HG02852 (cell line): ENCODE measurements around the gene PTPRS.

ENCODE experiments used
- ATAC-seq: cut with Tn5 transposase; IDR thresholded peaks from one replicate; pipeline ENCODE4 v1.9.1; 2021; ENCODE audit warnings: mild to moderate bottlenecking, moderate library complexity; ENCODE audit not compliant: unreplicated experiment

PTPRS gene

DNA sequence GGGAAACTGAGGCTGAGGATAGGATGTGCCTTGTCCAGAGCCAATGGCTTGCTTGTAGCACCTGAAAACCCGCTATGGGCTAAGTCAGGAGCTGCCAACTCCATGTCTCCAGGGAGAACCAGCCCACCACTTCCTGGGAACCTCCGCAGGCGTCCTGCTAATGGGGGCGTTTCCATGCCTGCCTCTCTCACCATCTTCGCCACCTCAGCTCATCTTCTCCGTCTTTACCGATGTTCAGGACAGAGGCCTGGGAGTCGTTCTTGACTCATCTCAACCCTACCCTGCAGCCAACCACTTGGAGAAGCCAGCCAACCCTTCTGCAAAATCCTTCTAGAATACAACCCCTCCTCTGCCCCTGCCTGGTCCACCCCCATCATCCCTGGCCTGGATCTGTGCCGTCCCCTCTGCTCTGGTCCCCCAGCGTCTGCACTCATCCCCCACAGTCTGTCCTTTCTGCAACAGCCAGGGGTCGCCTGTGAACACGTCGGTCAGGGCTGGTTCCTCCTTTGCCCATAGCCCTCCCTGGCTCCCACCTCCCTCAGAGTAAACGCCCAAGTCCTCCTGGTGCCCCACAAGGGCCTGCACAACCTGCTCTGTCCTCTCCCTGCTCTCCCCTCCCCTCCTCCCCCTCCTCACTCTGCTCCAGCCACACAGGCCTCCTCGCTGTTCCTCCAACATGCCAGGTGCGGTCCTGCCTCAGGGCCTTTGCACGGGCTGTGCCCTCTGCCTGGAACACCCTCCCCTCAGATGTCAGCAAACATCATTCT, 31.0 kb downstream of the PTPRS start:
- no peak for ATAC-seq

DNA sequence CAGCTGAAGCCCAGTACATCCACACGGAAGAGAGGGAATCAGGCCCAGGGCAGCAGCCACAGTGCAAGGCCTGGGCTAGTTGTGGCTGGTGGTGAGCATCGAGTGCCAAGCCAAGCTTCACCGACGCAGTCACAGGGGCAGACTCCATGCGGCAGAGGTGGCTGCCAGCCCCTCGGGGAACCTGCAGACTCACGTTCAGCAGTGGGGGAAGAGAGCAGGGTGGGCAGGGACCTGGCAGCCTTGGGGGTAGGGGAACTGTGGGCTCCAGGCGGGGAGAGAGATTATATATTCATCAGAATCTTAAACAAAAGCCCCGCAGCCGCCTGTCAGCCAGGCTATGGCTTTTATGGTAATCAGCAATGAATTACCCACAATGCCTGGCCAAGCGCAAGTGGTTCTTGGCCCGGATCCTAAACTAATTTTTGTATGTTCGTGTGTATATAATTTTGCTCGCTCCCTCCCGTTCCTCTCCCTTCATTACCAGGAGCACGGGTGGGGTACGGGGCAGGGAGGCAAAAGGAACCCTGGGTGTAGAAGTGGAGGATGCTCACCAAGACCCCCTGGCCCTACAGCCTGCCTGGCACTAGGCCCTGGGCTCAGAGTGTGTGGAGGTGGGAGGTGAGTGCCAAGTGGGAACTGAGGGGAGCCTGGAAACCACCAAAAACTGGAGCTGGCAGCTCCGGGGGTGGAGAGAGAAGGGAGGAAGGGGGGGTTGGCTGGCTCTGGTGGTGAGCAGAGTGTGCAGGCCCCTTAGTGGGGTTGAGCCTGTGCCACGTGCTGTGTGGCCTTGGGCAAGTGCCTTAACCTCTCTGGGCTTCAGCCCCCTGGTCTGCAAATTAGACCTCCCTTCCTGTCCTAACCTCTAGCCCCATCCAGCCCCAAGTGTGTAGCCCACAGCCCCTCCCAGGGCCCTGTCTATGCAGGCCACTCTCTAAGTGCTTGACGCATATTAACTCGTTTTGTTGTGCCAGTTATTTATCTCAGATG, 31.9 kb downstream of the PTPRS start:
- no peak for ATAC-seq

DNA sequence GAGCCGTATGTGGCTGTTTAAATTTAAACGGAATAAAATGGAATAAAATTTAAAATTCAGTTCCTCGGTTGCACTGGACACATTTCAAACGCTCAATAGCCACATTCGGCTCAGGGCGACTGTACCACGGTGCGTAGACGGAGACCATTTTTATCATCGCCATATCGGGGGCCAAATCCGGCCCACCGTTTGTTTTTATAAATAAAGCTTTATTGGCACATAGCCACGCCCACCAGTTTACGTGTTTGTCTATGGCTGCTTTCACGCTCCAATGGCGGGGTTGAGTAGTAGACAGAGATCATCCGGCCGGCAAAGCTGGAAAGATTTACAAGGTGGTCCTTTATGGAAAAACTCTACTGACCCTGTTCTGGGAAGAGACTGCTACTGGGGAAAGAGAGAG, 33.0 kb downstream of the PTPRS start:
- ATAC-seq = no peak

DNA sequence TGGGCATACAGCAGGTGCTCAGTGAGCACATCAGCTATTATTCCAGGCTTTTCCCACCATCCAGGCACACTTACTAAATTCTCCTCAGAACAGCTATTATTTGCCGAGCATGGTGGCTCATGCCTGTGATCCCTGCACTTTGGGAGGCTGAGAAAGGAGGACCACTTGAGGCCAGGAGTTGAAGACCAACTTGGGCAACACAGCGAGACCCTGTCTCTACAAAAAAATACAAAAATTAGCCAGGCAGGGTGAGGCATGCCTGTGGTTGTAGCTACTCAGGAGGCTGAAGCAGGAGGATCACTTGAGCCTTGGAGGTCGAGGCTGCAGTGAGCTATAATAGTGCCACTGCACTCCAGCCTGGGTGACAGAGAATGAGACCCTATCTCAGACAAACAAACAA, 35.4 kb downstream of the PTPRS start:
- no peak for ATAC-seq

DNA sequence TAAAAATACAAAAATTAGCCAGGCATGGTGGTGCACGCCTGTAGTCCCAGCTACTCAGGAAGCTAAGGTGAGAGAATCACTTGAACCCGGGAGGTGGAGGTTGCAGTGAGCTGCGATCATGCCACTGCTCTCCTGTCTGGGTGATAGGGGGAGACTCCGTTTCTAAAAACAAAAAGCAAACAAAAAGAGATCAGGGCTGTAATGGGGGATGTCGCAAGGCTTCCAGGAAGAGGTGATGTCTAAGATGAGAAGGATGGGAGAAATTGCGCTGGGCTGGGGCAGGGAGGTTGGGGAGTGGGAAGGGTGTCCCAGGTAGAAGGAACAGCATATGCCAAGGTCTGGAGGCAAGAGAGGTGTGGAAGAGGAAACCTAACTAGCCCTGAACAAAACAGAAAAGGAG, 36.1 kb downstream of the PTPRS start:
- no peak for ATAC-seq

DNA sequence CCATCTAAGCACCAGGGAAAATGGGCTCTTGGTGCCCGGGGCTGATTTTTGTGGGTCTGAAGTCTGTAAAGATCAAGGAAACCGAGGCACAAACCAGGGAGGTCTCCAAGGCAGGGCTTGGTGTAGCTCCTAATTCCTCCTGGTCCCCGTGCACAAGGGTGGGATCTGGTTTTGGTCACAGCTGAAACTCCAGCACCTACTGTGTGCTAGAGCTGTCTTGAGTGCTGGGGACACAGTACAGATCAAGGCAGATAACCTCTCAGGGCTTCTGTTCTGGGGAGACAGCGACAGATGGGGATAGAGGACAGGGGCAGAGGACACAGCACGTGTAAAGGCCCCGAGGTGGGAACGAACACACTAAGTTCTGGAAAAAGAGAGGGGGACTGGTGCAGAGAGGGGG, 37.4 kb downstream of the PTPRS start:
- no peak for ATAC-seq

DNA sequence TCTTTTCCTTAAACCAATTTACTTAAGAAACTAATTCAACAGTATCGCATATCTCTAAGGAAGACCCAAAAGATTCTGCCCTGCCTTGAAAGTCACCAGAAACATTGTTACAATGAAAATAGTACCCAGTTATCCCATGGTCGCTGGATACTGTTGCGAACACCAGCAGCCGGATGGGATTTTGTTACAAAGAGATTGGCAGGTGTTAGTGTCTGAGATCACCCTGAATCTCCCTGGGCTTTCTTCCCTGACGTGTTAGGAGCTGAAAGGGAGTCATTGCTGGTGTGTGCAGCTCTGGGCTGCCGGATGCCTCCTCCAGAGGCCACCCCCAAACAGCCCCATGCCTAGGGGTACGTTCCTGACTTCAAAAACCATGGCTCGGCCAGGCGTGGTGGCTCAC, 38.2 kb downstream of the PTPRS start:
- ATAC-seq = no peak

DNA sequence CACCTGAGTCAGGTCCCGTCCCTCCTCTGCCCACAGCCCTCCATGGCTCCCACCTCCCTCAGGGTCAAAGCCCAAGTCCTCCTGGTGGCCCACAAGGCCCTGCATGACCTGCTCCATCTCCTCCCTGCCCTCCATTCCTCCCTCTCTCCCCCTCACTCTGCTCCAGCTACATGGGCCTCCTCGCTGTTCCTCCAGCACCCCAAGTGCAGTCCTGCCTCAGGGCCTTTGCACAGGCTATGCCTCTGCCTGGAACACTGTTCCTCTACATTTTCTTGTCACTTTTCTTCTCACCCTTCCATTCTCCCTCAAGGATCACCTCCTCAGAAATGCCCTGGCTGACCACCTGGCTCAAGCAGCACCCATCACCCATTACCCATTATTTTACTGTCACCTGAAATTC, 41.5 kb downstream of the PTPRS start:
- no peak for ATAC-seq

DNA sequence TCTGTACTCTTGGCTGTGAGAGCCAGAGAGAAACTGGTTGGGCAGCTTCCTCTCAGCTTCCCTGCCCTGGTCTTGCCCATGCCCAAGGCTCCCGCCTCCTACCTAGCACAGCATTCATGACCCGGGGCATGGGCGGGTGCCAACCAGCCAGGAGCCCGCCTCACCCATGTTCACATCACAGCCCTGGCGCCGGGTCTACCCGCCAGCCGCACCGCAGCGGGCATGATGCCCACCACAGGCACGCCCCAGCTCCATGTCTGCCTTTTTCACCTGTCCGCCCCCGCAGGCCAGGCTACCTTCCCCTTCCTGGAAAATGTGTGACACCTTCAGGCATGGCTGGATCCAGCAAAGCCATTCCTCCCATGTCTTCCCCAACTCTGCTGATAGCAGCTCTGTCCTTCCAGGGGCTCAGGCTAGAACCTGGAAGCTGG, 42.1 kb downstream of the PTPRS start:
- no peak for ATAC-seq

DNA sequence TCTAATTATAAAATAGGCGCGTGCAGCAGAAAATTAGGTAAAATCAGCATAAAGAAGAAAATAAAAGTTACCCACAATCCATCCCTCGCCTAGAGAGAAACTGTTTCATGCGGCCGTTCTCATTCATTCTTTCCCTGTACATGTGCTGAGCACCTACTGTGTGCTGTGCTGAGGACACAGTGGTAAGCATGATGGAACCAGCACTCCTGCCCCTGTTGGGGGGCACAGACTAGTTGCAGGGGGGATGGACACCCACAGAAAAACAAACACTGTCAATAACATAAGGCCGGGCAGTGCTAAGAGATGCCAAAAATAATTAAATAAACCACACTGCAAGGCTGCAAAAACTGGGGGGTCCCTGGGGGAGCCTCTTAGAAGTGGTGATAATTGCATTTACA, 43.3 kb downstream of the PTPRS start:
- ATAC-seq = no peak

DNA sequence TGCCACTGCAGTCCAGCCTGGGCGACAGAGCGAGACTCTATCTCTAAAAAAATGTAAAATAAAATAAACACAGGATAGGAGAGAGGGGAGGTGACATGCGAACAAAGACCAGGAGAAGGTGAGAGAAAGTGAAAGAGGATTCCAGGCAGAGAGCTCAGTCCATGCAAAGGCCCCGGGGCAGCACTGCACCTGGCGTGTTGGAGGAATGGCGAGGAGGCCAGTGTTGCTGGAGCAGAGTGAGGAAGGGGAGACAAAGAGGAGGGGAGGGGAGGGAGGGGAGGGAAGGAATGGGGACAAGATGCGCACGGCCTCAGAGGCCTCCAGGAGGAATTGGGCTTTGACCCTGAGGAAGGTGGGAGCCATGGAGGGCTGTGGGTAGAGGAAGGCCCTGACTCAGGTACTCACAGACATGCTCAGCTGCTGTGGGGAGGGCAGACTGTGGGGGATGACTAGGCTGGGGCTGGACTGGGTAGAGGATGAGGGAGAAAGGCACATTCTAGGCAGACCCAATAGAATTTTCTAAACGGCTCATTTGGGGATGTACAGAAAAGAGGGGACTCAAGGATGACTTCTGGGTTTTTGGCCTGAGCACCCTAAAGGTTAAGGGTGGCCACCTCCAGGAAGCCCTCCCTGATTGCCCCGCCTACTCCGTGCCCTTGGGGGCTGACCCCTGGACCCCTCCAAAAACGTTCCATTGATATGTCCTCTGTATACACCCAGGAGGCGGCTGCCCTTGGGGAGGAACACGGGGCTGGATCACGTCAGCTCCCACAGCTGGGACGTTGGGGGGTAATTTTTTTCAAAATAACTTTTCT, 43.9 kb downstream of the PTPRS start:
- no peak for ATAC-seq

DNA sequence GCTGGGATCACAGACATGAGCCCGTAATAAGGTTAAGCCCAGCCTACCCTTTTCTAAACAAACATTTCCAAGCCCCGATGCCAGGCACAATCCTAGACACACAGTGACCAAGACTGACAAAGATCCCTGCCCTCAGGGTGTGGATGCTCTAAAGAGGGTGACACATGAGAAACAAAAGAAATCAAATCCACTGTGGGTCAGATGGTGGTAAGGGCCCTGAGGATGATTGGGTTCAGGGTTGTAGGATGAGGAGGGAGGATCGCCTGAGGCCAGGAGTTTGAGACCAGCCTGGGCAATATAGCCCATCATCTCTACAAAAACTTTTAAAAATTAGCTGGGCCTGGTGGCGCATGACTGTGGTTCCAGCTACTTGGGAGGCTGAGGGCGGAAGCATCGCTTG, 44.6 kb downstream of the PTPRS start:
- ATAC-seq = no peak

DNA sequence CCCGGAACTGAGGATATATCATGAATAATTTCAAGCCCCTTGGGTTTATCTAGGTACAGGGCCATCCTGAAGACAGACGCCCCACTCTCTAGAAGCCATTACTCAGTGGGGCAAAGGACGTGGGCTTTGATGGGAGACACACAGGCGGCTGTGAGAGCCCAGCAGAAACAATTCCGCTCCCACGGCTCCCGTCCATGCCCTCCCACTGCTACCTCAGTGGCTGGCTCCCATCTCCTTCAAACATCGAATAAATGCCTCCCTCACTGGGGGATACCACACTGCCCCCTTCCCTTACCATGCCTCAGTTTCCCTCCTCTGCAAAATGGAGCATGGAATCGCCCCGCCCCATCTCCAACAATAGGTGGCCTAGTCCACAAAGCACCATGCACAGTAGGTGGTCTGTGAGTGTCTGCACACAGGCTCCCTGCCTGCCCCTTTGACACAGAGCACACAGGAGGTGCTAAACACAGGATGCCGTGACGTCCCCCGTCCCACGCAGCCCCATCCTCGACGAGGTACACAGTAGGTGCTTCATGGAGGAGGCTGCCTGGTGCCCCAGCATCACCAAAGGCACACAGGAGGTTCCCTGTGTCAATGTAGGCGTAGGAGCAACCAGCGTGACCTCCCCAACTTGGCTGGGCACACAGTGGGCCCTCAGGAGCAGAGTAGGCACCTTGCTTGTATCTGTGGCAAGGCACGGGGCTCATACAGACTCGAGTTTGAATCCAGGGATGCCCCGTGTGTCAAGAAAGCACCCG, 46.0 kb downstream of the PTPRS start:
- no peak for ATAC-seq

DNA sequence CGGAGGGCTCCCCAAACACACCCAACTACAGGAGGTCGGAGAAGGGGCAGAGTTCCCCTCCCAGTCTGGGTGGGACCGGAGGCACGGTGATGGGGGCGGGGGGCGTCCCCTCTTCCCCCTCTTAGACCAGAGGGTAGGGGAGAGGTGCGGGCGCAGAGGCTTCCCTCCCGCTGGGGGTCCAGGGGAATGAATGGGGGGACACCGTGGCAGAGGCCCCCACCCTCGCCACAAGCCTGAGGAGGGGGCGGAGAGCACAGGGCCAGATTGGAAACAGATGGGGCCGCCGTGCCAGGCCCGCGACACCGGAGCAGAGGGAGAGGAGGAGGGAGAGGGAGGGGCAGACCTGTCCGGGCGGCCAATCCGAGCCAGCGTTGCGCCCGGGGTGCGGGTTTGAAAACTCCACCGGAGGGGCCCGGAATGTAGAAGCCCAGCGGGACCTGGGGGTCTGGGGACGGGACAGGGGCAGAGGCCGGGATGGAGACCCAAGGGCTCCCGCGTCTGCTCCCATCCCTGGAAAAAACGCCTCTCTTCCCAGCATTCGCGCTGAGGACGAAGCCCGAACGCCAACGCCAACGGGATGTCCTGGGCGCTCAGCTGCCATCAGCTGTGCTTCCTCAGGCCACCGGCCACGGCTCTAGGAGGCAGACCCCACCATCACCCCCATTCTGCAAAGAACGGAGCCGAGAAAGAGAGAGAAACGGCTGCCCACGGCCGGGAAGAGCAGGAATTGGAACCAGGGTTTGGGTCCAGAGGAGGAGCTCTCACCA, 46.8 kb downstream of the PTPRS start:
- no peak for ATAC-seq

DNA sequence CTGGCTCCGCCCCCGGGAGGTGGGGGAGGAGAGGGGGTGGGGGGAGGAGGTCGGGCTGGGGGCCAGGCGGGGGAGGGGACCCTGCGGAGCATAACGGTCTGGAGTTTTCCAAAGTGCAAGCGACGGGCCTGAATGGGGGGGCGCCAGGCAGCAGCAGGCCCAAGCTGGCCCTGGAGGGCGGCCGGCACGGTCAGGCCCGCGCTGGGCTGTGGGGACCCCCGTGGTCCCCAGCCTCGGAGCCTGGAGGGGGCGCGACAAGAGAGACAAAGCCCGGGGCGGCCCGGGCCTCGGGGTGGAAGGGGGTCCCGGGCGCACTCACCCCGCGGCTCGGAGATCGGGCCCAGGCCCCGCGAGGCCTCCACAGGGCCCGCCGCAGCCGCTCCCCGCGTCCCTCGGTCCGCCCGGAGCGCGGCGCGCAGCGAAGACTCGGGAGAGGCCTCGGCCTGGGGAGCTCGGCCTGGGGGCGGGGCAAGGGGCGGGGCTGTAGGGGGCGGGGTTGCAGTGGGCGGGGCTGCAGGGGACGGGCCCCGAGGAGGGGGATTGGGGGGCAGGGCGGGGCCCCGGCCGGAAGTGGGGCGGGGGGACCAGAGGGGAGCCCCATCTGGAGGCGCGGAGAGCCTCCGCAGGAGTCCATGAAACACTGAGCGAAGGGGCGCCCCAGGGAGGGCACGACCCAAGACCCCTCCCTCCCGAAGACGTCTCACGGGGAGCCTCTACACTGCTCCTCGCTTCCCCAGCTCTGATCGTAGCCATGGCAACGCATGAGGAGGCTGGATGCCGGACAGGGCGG, 47.6 kb downstream of the PTPRS start:
- no peak for ATAC-seq

DNA sequence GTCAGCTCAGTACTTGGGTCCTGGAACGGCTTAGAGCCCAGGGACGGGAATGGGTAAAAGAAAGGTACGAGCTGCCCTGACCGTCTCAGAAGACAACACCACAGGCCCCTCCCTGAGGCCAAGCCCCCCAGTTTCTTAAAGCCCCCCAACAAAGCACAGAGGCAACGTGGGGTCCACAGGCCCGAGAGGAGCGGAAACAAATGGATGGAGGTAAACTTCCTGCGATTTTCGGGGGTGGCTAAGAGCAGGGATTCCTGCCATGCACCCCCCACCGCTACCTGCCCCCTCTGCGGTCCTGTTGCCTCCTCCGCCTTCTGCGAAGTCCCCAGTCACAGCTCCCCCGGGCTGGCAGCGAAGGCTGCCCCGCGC, 48.2 kb downstream of the PTPRS start:
- ATAC-seq = no peak

DNA sequence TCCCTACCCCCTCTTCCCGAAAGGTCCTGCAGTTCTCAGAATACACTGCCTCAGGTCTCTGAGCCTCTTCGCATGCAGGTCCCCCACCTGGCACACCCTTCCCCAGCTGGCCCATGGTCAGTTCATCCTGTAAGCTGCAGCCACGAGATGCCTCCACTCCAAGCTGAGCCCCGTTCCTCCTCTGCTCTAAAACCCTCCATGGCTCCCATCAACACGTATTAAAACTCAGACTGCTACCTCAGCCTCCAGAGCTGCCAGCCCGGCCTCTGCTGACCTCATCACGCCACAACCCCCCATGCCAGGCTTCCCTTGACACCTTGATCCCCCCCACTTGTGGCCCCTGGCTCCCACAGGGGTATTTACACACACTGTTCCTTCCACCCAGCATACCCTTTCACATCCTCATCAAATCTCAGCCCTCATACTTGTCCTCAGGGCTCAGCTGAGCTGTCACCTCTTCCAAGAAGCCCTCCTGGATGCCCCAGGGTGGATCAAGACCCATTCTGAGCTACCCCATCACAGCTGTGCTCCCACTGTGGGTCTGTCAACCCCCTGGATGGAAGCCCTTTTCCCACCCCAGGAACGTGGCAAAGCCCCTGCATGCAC, 48.9 kb downstream of the PTPRS start:
- no peak for ATAC-seq
